HG03439 (cell line): ENCODE data around the gene MAD2L2.

ENCODE experiments used
- ATAC-seq: cut with Tn5 transposase; IDR thresholded peaks from one replicate; pipeline ENCODE4 v1.9.1; 2021; ENCODE audit warnings: mild to moderate bottlenecking, moderate library complexity; ENCODE audit not compliant: unreplicated experiment

The MAD2L2 gene

GRCh38 chr1:11638121-11638520, 42.8 kb downstream of the MAD2L2 start:
- no peak for ATAC-seq

- ATAC-seq: no peak
Measured at GRCh38 chr1:11634365-11635192, 46.4 kb downstream of the MAD2L2 start.

- no peak for ATAC-seq
Measured at GRCh38 chr1:11629184-11630016, 51.5 kb downstream of the MAD2L2 start.

DNA sequence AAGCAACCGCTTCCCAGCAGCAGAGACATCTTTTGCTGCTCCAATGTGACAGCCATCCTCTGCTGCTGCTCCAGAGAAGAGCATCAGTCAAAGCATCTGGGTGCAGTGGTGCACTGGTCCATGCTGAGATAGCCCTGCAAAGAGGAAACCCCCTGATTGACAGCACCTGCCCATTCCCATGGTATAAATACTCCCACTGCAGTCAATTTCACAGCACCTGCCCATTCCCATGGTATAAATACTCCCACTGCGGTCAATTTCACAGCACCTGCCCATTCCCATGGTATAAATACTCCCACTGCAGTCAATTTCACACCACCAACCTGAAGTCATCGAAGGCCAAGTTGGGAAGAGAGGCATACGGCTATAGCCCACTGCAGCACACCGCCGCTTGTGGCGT, 52.2 kb downstream of the MAD2L2 start:
- no peak for ATAC-seq

GRCh38 chr1:11626551-11626950, 54.4 kb downstream of the MAD2L2 start:
- ATAC-seq: no peak
